GM19328 (cell line): ENCODE data around the gene CDH4.

Experiments
- ATAC-seq: cut with Tn5 transposase; IDR thresholded peaks from one replicate; pipeline ENCODE4 v1.9.1; 2021; ENCODE audit warnings: mild to moderate bottlenecking, moderate library complexity; ENCODE audit not compliant: unreplicated experiment

The CDH4 gene

GRCh38 chr20:61434341-61434781 is 182.3 kb downstream of the CDH4 start:
- ATAC-seq = no peak

GRCh38 chr20:61435184-61435822 is 183.2 kb downstream of the CDH4 start:
- no peak for ATAC-seq

GRCh38 chr20:61435823-61436220 is 183.8 kb downstream of the CDH4 start:
- no peak for ATAC-seq

- ATAC-seq = no peak
Measured at GRCh38 chr20:61436283-61436666, 184.2 kb downstream of the CDH4 start.

- no peak for ATAC-seq
Measured at GRCh38 chr20:61436667-61437279, 184.7 kb downstream of the CDH4 start.

GRCh38 chr20:61437280-61438206 is 185.5 kb downstream of the CDH4 start:
- ATAC-seq = no peak

GRCh38 chr20:61438285-61438684 is 186.2 kb downstream of the CDH4 start:
- ATAC-seq = no peak

- no peak for ATAC-seq
Measured at GRCh38 chr20:61439251-61439650, 187.2 kb downstream of the CDH4 start.

GRCh38 chr20:61440548-61441055 is 188.5 kb downstream of the CDH4 start:
- ATAC-seq = no peak

- ATAC-seq = no peak
Measured at GRCh38 chr20:61441537-61441936, 189.5 kb downstream of the CDH4 start.

- no peak for ATAC-seq
Measured at GRCh38 chr20:61442075-61442670, 190.1 kb downstream of the CDH4 start.

- no peak for ATAC-seq
Measured at GRCh38 chr20:61442718-61443117, 190.7 kb downstream of the CDH4 start.

GRCh38 chr20:61443443-61444126 is 191.5 kb downstream of the CDH4 start:
- no peak for ATAC-seq

- ATAC-seq = no peak
Measured at GRCh38 chr20:61444637-61445036, 192.6 kb downstream of the CDH4 start.

GRCh38 chr20:61445138-61445537 is 193.1 kb downstream of the CDH4 start:
- no peak for ATAC-seq

GRCh38 chr20:61445741-61446140 is 193.7 kb downstream of the CDH4 start:
- no peak for ATAC-seq

- no peak for ATAC-seq
Measured at GRCh38 chr20:61447952-61448351, 195.9 kb downstream of the CDH4 start.

GRCh38 chr20:61448386-61448785 is 196.3 kb downstream of the CDH4 start:
- no peak for ATAC-seq

GRCh38 chr20:61449057-61449609 is 197.1 kb downstream of the CDH4 start:
- ATAC-seq = no peak

GRCh38 chr20:61449916-61450315 is 197.9 kb downstream of the CDH4 start:
- no peak for ATAC-seq
